IPS-NIHi7 (cell line): Measurements from ENCODE around the gene OTOL1.
"Not testable (repeated sequence)": the region's sequence is repeated elsewhere in the genome, so short reads cannot be mapped to it uniquely, and the experiment has no call there.

ENCODE experiments used
- DNase-seq: peaks from one replicate; pipeline ENCODE4 v3.0.0; 2012; ENCODE audit warnings: mixed read lengths; ENCODE audit errors: extremely low spot score

Gene OTOL1

DNA sequence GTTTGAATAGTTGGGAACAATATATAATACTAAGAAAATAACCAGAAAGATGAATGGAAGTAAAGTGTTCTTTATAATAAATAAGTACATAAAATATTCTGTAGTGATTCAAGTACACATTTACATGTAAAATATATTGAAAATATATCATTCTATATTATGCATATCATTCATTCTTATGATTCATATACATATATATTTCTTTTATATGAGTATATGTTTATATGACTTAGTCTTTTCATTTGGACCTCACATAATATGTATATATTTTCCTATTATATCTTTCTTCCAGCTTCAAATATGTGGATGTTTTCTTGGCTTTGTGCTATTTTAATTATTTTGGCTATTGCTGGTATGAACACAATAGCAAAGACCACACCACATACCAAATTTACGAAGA lies at the start of gene OTOL1:
TSS of gene OTOL1 (plus strand) at position 301 of the 400 bp plus-strand sequence. CDS start at position 301, 0 bp downstream.
- DNase-seq: no peak

GRCh38 chr3:161449785-161450184 lies 46.8 kb upstream of the OTOL1 start:
- DNase-seq: no peak

DNA sequence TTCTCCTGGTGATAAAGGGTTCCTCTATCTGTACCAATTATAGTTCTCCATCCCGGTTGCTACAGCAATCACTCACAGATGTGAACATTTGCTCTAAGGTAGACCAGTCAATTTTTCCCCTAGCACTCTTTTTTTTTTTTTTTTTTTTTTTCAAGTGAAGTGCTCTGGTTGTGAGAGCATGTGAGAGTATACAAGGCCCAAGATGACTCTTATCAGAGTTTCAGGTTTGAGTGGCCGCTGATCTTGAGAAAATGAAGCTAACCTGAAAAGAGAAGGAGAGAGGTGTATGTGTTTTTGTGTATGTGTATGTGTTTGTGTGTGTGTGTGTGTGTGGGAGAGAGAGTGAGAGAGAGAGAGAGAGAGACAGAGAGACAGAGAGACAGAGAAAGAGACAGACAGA lies 44.4 kb upstream of the OTOL1 start:
- no peak for DNase-seq

DNA sequence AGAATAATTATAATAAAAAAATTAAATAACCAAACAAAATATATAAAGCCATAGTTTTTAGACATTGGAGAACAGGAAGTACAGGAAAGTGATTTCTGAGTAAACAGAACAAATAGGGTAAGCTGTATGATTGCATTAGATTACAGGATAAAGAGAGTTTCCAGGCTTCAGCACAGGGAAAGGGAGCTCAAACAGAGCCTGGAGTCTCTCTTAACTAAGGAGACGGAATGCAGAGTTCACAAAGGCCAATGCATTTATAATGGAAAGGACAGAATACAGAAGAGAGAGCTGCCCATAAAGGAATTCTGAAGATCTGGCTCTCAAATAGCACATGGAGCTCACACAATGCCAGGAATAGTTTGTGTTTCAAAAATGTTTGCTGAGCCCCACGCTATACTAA lies 42.0 kb upstream of the OTOL1 start:
- DNase-seq: no peak

DNA sequence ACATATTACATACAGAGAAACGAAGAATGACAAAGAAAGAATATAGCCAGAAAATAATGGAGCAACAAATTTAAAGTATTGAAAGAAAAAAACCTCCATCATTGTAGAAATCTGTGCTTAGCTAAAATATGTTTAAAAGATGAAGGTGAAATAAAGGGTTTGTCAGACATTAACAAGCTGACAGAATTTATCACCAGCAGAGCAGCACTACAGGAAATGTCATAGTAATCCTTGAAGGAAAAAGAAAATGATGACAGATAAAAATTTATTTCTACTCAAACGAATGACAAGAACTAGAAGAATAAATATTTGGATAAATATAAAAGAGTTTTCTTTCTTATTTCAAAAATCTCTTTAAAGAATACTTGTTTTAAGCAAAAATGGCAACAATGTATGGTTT lies 40.6 kb upstream of the OTOL1 start:
- DNase-seq: no peak

DNA sequence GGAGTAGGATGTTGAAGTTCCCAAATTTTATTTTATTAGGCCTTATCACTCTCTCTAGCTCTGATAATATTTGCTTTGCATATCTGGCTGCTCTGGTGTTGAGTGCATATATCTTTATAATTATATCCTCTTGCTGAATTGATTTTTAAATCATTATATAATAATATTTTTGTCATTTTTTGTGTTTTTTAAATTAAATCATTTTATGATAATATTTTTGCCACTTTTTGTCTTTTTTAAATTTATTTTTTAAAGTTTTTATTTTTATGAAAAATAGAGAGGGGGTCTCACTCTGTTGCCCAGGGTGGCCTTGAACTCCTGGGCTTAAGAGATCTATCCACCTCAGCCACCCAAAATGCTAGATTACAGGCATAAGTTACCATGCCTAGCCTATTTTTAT lies 34.5 kb upstream of the OTOL1 start:
- no peak for DNase-seq

DNA sequence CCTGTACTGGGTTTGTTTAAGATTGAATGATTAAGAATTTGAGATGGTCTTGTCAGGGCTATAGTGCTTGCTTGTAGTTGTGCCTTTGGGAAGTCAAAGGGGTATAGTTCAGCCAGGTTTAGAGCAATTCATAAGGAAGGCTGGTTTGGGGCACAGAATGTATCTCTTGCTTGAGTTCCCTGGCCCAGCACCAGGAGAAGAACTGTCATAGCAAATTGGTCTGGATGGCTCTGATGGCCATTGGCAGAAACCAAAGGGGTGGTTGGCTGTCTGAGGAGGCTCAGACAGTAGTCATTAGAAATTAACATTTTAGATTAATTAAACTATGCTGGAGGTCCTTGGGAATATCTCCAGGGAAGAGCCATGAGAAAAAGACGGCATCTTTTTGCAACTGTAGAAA lies 25.4 kb upstream of the OTOL1 start:
- DNase-seq: no peak

DNA sequence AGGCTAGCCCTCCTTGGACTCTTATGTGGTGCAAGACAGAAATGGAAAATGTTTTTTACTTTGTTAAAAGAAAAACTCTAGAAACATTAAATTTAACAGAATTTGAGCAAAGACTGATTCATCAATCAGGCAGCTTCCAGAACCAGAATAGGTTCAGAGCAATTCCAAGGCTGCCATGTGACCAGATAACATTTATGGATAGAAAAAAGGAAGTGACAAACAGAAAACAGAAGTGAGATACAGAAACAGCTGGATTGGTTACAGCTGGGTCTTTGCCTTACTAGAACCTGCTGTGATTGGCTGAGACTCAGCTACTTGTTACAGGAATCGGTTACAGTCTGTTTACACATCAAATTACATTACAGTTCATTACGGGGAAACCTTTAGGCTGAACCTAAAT lies 22.5 kb upstream of the OTOL1 start:
- no peak for DNase-seq

GRCh38 chr3:161474741-161475140 lies 21.9 kb upstream of the OTOL1 start:
- no peak for DNase-seq

- DNase-seq: no peak
Observed at GRCh38 chr3:161475206-161475605, 21.4 kb upstream of the OTOL1 start.

GRCh38 chr3:161475905-161476304 lies 20.7 kb upstream of the OTOL1 start:
- DNase-seq: no peak

- DNase-seq: no peak
Observed at GRCh38 chr3:161484226-161484625, 12.4 kb upstream of the OTOL1 start.

DNA sequence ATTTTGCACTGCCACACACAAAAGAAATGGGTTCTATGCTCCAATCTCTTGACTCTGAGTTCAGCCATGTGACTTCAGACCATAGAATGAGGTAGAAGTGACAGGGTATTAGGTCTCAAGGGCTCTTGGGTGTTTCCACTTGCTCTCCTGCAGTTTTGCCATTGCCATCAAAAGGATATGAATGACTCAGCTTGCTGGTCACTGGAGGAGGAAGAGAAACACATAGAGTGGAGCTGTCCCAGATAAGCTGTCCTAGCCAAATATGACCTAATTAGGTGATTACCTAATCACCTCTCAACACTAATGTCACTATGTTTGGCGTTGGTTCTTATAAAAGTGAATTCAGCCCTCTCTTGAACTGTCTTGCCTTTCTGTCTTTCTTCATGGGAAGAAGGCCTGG lies 8.3 kb upstream of the OTOL1 start:
- DNase-seq: not testable (repeated sequence)

GRCh38 chr3:161489395-161489794 lies 7.2 kb upstream of the OTOL1 start:
- no peak for DNase-seq

GRCh38 chr3:161490845-161491244 lies 5.8 kb upstream of the OTOL1 start:
- not testable (repeated sequence) for DNase-seq

GRCh38 chr3:161498259-161498921 lies 1.8 kb downstream of the OTOL1 start:
- DNase-seq: no peak

DNA sequence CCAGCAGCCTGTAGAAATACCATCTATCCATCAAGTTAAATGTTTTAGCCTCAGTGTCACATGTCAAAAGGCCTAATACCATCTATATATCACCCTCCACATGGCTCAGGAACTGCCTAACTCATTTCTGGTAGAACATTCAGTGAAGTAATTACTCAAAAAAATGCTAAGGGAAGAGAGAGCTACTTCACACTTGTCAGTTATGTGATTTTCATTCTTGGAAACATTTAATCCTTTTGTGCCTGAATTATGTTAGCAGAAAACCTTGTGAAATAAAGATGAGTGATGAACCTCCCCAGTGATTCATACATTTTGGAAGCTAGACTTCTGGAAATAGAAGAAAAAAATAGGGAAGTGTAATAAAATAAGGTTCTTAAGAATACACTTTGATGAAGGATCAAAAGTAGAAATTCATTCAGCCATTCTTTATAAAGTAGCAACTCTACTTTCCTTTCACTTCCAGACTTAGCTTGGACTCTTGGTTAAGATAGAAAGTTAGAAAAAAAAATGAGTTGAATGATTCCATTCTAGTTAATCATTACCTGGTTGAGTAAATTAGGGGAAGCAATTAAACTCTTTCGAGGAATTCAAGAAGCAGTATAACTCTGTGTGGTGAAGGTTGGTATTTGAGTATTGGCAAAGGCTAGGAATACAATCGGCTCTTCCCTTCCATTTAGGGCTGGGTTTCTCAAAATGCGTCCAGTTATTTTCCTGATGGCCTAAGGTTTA lies 3.6 kb downstream of the OTOL1 start:
- no peak for DNase-seq

GRCh38 chr3:161503271-161503670 lies 6.7 kb downstream of the OTOL1 start:
- no peak for DNase-seq

DNA sequence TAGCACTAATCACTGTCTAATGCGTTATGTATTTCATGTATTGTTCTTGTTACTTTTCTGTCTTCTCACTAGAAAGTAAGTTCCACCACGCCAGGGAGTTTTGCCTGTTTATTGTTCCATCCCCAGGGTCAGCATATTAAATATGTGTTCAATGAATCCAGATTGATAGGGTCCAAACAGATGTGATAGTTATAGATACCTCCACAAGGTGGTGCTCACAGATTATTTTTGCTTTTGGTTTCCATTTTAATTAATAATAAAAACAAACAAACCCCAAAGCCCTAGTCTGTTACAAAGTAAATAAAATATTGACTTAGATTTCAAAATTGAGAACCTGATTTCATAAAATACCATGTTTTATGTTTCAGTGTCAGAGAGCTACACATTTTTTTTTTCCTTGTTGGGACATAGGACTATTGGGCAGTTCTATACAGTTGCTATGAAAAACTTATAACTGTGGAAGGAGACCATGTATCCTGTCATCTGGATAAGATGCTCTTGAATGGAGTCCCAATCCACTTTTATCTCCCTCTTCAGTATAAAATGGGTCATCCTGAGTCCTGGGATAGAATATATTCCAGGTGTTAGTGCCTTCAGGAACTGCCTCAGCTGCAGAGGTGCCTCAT lies 12.4 kb downstream of the OTOL1 start:
- DNase-seq: no peak

- DNase-seq: no peak
Observed at GRCh38 chr3:161510510-161511260, 14.1 kb downstream of the OTOL1 start.

GRCh38 chr3:161523916-161524315 lies 27.3 kb downstream of the OTOL1 start:
- DNase-seq: no peak

DNA sequence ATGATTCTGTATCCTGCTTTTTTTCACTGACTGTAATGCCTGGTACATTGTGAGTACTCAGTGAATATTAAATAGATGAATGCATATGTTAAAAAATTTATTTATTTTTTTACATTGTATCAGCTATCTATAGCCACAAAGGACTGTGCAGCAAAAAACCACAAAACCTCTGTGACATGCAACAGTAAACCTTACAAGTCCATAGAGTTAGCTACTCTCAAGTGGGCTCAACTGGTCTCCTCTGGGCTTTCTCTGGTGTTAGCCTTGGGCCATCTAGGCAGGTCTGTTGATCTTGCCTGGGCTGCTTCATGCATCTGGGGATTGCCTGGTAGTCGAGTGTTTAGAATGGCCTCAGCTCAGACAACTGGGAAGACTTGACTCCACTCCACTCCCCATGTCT lies 35.3 kb downstream of the OTOL1 start:
- no peak for DNase-seq
